CD4-positive, alpha-beta T cell treated with Interleukin-10 for 1 hour (primary cell): ENCODE measurements around the gene H2BK1.

Experiments used
- DNase-seq: peaks from one replicate; pipeline ENCODE4 v3.0.0-alpha.2; 2020

The H2BK1 gene

DNA sequence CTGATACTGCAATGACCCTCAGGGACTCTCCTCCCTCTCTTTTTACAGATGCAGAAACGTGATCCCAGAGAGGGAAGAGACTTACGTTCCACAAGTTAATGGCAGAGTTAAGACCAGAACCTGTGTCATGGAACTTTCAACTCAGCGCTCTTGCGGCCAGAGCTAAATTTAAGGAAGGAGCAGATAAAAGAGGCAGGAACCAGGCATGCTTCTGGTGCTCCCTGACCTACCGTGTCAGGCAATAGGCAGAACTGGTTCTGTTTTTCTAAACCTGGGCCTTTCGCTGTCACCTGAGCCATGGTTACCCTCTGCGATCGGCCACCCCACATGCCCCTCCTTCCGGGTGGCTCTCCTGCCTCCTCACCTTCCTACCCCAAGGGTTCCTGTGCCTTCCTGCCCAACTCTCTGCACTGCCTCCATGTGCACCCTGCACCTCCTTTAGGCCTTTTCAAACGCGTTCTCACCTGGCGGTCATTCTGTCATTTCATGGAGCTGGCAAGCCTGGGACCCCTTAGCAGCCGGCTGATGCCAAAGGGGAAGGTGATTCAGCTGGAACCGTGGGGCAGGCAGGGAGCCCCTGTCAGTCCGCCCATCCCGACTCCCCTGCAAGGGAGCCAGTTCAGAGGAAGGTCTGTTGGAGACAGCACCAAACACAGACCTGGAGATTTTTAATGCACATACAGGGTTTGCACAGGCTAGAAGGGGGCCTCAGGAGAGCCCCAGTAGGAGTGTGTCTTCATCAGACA, 35.1 kb downstream of the H2BK1 start:
- no peak for DNase-seq

- DNase-seq: peak; percentile 26
Measured at GRCh38 chr7:151174246-151175046, 35.8 kb downstream of the H2BK1 start.

- DNase-seq: no peak
Measured at GRCh38 chr7:151173386-151174245, 36.7 kb downstream of the H2BK1 start.

GRCh38 chr7:151172273-151173141, 37.8 kb downstream of the H2BK1 start:
- peak; percentile 84 for DNase-seq

GRCh38 chr7:151168787-151169162, 41.5 kb downstream of the H2BK1 start:
- no peak for DNase-seq

- DNase-seq: peak; percentile 64
Measured at GRCh38 chr7:151168003-151168786, 42.1 kb downstream of the H2BK1 start.

DNA sequence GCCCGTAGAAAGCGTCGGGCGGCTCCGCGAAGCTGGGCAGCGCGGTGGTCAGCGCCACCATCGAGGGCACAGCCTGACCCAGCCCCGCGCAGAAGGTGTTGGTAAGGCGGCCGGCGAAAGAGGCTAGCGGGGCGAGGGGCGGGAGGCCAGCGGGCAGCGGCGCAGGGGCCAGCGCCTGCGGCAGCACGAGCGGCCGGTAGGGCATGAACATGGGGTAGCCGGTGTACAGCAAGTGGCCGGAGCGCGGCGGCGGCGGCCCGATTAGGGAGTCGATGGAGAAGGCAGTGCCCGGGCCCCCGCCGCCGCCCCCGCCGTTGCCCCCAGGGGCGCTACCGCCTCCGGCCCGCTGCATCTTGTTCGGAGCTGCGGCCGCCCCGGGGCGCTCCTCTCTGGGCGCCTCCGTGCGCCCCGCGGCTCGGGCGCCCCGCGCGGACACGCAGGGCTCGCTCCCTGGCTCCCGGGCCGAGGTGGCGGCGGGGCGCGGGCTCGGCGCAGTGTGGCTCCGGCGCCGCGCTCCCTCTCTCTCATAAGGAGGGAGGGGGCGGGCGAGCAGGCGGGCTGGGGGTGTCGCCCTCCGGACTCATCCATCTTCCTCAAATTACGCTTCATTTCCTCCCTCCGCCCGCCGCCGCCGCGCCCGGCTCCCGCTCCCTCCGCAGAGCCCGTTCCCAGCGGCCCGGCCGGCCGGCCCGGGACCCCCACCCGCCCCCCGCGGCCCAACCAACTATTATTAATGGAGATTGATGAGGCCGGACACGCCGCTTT, 42.9 kb downstream of the H2BK1 start, which contains the start of gene GBX1:
Gene GBX1 (minus strand): TSS at position 498 of the 765 bp plus-strand sequence. CDS start 146 bp downstream, at position 352.
- DNase-seq: no peak

- no peak for DNase-seq
Measured at GRCh38 chr7:151166629-151167196, 43.6 kb downstream of the H2BK1 start.

GRCh38 chr7:151161757-151162156, 48.5 kb downstream of the H2BK1 start:
- DNase-seq: no peak
